GM12873 (cell line): ENCODE measurements around the gene TMCO4.

Source experiments
- CTCF ChIP-seq: IDR thresholded peaks from 2 replicates; pipeline ENCODE4 v1.5.1; 2012; ENCODE audit warnings: low read depth, mild to moderate bottlenecking, moderate library complexity, low read length, control low read depth; ENCODE audit not compliant: insufficient read depth; ENCODE audit errors: missing control alignments

TMCO4 gene

GRCh38 chr1:19733615-19734014 lies 66.1 kb downstream of the TMCO4 start:
- TF ChIP-seq CTCF, result no peak

- TF ChIP-seq CTCF, result no peak
Observed at GRCh38 chr1:19731311-19731821, 68.3 kb downstream of the TMCO4 start.

- TF ChIP-seq CTCF, result no peak
Observed at GRCh38 chr1:19730793-19731192, 68.9 kb downstream of the TMCO4 start.

- no peak for TF ChIP-seq CTCF
Observed at GRCh38 chr1:19730232-19730631, 69.5 kb downstream of the TMCO4 start.

- no peak for TF ChIP-seq CTCF
Observed at GRCh38 chr1:19728413-19729145, 71.1 kb downstream of the TMCO4 start.

GRCh38 chr1:19725606-19726005 lies 74.1 kb downstream of the TMCO4 start:
- TF ChIP-seq CTCF, result no peak

GRCh38 chr1:19723874-19724273 lies 75.8 kb downstream of the TMCO4 start:
- no peak for TF ChIP-seq CTCF
